Smooth muscle cell of the pulmonary artery (primary cell): ENCODE results near the gene TMEM235. TPM values are rescaled to one million over a fixed set of nuclear protein-coding genes. Genes with fewer than 3 reads are reported as not detected.

ENCODE experiments used
- total RNA-seq: library from RNA; depleted of rRNA; stranded (reverse); fragments of >200 nt; gene quantifications from 2 replicates; pipeline ENCODE4 v1.2.3, GENCODE V29; 2014

TMEM235 gene
- total RNA-seq: not detected in 2 replicates

DNA sequence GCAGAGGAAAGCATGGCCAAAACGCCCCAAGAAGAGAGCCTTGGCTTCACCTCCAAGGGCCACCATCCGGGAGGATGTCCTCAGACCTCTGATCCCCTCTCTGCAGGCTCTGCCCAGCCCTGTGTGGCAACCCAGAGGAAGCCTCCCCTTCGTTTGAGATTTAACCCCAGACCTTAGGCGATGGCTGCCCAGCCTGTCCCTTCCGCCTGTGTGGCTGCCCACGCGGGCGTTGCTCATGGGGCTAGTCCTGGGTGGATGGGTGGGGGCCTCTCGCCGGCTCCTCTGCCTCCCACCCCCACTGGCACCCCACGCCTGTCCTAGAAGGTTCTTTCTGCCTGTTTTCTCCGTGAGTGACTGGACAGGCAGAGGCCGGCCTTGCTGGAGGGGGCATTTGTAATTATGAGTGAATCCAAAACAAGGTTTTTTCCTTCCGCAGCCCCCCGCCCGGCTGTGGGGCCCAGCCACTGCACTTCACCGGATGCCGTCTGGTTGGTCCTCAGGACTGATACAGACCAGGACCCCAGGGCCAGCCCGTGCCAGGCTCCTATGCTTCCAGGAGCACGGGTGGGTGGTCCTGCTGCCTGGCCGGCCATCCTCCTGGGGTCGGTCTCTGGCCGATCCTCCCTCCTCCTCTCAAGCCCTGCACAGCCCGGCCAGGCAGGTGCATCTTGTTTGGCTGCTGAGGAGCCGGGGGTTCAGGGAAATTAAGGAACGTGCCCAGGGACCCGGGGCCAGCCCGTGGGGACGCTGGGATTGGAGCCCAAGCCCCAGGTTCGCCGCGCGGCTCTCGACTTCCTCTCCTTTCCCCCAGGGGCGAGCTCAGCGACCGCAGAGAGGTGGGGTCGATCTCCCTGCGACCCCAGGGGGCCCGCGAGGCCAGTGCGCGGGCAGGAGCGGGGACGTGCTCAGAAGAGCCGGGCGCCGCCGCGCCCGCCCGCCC, at the start of gene TMEM235:
TMEM235 (plus strand) TSS at position 636 of the 940 bp plus-strand sequence. CDS start 393 bp downstream, outside the sequence.

GRCh38 chr17:78186692-78187595, 44.5 kb upstream of the TMEM235 start, which contains the start of the genes AFMID and TK1:
AFMID (plus strand) TSS chr17:78187362; CDS start chr17:78187371, 9 bp downstream.
TK1 (minus strand) TSS chr17:78187052; CDS start chr17:78186994, 58 bp downstream.

DNA sequence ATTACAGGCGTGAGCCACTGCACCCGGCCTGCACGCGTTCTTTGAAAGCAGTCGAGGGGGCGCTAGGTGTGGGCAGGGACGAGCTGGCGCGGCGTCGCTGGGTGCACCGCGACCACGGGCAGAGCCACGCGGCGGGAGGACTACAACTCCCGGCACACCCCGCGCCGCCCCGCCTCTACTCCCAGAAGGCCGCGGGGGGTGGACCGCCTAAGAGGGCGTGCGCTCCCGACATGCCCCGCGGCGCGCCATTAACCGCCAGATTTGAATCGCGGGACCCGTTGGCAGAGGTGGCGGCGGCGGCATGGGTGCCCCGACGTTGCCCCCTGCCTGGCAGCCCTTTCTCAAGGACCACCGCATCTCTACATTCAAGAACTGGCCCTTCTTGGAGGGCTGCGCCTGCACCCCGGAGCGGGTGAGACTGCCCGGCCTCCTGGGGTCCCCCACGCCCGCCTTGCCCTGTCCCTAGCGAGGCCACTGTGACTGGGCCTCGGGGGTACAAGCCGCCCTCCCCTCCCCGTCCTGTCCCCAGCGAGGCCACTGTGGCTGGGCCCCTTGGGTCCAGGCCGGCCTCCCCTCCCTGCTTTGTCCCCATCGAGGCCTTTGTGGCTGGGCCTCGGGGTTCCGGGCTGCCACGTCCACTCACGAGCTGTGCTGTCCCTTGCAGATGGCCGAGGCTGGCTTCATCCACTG, 17.3 kb upstream of the TMEM235 start, which contains the start of gene BIRC5:
BIRC5 (plus strand) TSS at position 238 of the 690 bp plus-strand sequence; CDS start at position 302, 64 bp downstream.

Other genes with a start within 250 kb of the TMEM235 start
- gene TMC6, start 102.9 kb upstream of the TMEM235 start, total RNA-seq: 1.3 and 12.1 TPM in 2 replicates
- gene TMC8, start 100.9 kb upstream of the TMEM235 start, total RNA-seq: 0.13 TPM in 1 of 2 replicates, not detected in the other
- not detected in 2 replicates for gene C17orf99, start 85.2 kb upstream of the TMEM235 start, total RNA-seq
- 20.1 and 43.0 TPM in 2 replicates for gene SYNGR2, start 63.0 kb upstream of the TMEM235 start, total RNA-seq
- 27.5 and 43.7 TPM in 2 replicates for gene TK1, start 44.6 kb upstream of the TMEM235 start, total RNA-seq
- 25.7 and 36.0 TPM in 2 replicates for gene AFMID, start 44.3 kb upstream of the TMEM235 start, total RNA-seq
- gene BIRC5, start 17.4 kb upstream of the TMEM235 start, total RNA-seq: 9.1 and 18.4 TPM in 2 replicates
- gene SOCS3, start 128.4 kb downstream of the TMEM235 start, total RNA-seq: 21.5 and 84.5 TPM in 2 replicates
- gene PGS1, start 147.0 kb downstream of the TMEM235 start, total RNA-seq: 31.8 and 37.5 TPM in 2 replicates